Activated naive CD8-positive, alpha-beta T cell treated with anti-CD3 and anti-CD28 coated beads, Interleukin-2, amount 50 U/mL, for 16 hours (primary cell): ENCODE results near the gene SIPA1L3.
"Not testable (repeated sequence)": the region's sequence is repeated elsewhere in the genome, so short reads cannot be mapped to it uniquely, and the experiment has no call there.

Source experiments
- DNase-seq: peaks from one replicate; pipeline ENCODE4 v3.0.0-alpha.2; 2020; ENCODE audit warnings: low read depth, low spot score

SIPA1L3 gene

GRCh38 chr19:38022791-38023670, 116.0 kb downstream of the SIPA1L3 start:
- no peak for DNase-seq

DNA sequence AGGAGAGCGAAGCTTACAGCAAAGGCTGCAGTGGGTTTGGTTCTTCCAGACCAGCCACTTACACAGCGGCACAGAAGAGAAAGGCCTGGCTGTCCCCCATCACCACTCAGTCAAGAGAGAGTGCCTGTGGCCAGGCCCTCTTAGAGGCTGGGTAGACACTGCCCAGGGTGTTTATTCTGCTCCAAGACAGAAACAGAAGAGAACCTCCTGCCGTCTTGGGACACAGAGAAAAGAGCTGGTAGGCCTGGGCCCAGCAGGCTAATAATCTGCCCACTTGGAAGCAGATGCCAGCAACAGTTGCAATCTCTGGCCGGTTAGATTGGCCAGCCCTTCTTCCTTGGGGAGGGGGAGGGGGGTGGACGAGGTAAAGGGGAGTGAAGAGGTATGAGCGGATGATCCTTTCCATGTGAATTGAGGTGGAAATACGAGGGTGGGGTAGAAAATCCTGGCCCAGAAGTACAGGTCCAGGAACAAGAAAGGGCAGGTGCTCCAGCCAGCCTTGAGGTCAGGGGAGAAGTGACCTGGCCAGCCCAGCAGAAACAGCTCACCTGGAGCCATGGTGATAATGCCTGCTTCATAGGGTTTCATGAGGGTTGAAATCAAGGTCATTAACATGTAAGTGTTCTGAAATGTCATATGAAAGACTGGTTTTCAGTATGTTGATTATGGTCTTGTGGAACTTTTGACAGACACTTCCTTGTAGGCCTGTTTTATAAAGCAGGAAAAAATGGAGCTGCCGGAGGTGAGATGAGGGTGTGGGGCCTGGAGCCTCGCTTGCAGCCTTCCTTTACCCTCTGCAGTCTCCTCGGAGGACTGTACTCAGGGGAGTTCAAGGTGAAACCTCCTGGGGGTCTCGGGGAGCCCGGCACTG, 116.9 kb downstream of the SIPA1L3 start:
- no peak for DNase-seq

DNA sequence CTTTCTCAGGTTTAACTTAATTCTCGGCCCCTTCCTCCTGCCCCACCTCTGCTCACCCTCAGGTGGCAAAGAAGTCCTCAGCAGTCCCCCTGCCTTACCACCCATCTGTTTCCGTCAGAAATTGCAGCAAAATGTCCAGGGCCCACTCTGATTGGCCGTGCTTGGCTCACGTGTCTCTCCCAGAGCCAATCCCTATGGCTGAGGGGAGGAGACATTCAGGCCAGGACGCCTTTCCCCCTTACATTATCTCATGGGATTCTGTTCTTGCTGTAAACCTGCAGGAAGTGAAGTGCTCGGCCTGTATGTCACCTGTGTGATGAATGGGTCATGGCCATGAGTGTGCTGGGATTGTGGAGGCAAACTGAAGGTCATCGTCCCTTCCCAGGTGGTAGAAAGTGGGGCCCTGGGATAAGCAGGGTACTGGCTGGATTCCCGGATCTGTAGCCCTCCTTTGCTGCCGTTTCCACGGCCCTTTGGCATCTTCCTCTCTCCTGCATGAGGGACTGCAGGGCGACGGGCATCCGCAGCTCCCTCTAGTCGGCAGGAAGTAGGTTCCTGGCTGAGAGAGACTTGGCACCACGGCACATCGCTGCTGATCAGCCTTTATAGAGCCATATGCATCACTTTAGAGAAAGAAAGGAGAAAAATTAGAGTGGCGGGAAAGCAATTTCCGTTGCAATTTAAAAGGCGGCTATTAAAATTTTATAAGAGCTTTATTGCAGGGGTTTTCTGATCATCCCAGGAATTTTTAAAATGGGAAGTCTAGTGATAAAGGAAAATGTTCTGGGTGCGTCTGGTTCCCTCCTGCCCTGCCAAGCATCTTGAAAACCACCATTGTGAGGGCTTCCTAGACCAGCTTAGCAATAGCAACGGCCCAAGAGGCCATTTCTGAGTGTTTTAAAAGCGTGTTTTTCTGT, 118.2 kb downstream of the SIPA1L3 start:
- no peak for DNase-seq

GRCh38 chr19:38025909-38026307, 118.9 kb downstream of the SIPA1L3 start:
- DNase-seq: no peak

GRCh38 chr19:38028913-38029510, 122.0 kb downstream of the SIPA1L3 start:
- DNase-seq: no peak

DNA sequence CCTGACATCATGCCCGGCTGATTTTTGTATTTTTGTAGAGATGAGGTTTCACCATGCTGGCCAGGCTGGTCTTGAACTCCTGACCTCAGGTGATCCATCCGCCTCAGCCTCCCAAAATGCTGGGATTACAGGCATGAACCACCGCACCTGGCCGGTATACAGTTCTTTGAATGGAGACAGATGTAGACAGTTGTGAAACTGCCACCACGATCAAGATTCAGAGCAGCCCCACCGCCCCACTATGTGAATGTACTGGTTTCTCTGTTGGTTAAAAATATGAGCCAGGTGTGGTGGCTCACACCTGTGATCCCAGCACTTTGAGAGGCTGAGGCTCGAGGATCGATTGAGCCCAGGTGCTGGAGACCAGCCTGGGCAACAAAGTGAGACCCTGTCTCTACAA, 123.0 kb downstream of the SIPA1L3 start:
- not testable (repeated sequence) for DNase-seq

DNA sequence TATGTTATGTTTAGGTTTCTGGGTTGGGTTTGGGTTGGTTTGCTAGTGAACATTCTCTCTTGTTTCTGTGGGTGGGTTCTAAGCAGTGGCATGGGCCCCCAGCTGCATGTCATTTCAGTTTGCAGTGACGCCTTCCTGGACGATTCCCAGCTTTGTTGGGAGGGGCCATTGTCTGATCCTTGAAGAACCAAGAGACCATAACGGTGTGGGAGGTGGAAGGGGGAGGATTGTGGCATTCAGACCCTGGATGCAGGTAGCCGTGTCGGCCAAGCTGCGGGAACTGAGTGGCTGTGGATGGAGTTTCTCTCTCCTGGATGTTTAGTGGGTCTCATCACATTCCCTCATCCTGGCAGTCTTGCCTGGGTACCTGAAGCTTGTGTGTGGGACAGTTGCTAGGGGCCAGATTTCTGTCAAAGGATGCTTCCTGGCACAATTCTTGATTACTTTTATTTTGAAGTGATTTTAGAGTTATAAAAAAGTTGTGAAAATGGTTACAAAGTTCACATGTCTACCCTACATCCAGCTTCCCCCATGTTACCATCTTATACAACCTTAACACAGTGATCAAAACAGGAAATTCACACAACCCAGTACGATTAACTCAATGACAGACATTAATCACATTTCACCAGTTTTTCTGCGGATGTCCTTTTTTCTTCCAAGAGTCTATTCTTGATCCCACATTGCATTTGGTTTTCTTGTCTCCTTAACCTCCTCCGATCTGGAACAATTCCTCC, 123.8 kb downstream of the SIPA1L3 start:
- no peak for DNase-seq

DNA sequence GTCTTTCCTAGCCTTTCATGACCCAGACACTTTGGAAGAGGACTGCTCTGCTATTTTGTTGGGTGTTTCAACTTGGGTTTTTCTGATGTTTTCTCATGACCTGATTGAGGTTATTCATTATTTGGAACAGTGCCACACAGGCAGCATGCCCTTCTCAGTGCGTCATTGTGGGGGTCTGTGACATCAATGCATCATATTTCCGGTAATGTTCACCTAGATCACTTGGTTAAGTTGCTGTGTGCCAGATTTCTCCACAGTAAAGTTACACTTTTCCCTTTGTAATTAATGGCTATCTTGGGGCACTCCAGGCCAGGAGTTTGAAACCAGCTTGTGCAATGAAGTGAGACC, 124.4 kb downstream of the SIPA1L3 start:
- DNase-seq: no peak

DNA sequence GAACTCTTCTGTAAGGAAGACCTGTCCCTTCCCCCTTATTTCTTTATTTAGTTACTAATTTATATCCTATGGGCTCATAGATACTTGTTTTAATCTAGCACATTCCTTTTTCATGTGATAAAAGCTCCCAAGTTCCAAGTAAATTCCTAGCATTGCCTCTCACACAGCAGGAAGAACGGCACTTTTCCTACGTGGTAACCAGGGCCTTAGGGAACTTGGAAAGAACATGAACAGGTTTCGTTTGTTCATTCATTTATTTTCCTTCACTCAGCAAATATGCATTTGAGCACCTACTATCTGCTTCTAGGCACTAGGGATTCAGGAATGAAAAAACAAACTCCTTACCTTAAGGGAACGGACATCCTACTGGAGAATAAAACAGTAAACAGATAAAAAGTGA, 125.1 kb downstream of the SIPA1L3 start:
- DNase-seq: no peak

DNA sequence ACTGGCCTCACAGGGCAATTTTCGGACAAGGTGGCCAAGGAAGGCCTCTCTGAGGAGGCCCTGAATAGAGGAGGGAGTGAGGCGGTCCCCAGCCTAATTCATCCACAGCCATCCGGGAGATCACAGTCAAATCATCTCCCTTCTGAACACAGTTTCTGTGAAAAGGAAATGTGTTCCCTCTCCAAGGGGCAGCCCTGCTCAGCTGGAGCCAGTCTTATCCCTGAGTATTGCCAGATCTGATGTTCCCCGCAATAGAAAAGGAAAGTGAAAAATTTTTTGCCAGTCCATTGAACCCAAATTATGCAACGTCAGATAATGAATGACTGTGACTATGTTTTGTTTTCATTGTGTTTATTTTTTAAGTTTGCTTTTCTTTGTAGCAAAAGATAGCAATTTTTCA, 125.9 kb downstream of the SIPA1L3 start:
- no peak for DNase-seq

GRCh38 chr19:38033658-38034491, 126.9 kb downstream of the SIPA1L3 start:
- DNase-seq: no peak

DNA sequence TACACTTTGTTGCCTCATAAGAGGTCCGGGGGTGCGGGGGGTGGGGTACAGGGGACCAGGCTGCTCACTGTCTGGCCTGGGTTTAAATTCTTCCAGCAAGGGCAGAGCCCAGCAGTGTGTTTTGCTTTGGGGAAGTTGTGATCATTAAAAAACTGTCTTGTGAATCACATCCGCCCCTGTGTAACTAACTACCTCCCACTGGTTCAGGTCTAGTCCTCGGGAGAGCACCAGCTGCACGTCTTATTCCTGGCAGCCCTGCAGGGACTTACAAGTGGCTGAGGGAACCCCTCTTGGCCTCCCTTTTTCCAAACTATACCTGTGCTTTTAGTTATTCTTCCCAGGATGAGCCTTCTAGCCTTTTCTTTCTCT, 127.5 kb downstream of the SIPA1L3 start:
- DNase-seq: no peak

DNA sequence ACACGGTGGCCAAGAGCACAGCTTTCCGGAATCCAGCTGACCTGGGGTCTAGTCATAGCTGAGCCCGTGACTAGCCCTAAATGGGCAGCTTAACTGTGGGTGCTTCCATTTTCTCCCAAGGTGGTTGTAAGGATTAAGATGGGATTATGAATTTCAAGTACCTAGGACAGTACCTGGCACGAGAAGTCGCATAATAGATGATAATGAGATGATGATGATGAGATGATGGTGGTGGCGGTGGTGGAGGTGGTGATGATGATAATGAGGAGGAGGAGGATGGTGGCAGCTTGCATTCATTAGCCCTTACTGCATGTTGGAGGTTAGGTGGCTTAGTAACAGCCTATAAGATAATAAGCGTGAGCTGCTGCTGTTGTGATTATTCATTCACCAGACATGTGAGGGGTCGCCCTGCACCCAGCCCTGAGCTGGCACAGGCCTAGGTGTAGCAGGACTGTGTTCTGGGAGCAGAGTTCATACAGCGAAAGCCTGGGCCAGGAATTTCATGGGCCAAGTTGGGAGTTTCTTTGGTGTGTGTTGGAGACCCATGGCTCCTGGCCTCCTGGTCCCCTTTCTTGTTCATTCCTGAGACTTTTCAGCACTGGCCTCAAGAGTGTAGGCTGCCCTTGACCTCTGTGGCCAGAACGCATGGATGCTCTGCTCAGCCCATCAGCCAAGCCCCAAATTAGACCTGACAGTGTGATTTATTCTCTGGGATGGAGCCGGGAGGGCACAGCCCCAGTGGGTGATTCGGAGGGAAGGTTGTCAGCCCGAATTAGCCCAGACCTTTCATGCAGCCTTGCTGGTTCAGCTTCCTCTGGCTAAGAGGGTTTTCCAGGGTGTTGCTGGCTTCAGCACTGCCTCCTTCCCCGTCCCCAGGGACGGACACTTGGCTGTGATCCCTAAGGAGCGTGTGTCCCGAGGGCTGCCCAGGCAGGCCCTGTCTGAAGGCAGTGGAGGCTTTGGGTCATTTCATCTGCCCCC, 128.8 kb downstream of the SIPA1L3 start:
- DNase-seq: no peak

DNA sequence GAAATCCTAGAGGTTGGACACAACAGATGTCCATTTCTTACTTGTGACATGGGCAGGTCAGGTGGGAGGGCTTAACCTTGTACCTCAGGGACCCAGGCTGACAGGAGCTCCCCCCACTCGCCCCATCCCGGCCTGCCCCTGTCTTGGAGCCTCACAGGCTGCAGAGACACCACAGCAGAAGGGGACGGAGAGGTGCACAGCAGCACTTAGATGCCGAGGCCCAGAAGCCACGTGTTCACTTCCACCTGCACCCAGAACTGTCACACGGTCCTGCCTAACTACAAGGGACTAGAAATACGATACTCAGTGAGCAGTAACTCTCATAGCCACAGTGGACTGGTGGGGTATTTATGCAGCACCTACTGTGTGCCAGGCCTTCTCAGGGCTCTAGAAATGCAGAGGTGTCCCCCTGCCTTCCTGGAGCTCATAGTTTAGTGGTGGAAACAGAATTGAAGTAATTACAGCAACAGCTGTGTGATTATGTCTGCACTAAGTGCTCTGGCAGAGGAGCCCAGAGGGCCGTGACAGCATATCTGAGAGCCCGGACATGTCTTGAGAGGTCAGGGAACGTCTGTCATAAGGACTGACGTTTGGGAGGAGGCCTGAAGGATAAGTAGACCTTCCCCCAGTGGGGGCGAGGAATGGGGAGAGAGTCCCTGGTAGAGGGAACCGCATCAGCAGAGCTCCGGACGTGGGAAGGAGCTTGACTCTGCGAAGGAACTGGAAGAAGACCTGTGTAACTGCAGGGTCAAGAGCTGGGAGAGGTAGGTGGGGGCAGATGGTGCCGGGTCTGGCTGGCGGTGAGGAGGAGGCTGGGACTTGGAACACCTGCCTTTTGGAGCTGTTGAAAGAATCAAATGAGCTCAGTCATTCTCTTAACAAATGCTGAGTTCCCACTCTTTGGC, 130.0 kb downstream of the SIPA1L3 start:
- DNase-seq: no peak

DNA sequence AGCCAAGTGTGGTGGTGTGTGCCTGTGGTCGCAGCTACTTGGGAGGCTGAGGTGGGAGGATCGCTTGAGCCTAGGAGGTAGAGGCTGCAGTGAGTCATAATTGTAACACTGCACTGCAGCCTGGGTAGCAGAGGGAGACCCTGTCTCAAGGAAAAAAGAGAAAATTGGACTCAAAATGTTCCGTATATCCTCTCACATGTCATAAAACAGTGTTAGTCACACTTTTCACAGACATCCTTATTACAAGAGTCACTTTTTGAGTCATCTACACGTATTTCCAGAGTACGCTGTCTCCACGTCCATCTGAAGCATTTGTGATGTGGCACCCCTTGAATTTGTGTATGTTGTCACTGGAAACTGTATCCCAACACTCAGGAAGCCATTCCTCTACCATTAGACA, 133.0 kb downstream of the SIPA1L3 start:
- no peak for DNase-seq

DNA sequence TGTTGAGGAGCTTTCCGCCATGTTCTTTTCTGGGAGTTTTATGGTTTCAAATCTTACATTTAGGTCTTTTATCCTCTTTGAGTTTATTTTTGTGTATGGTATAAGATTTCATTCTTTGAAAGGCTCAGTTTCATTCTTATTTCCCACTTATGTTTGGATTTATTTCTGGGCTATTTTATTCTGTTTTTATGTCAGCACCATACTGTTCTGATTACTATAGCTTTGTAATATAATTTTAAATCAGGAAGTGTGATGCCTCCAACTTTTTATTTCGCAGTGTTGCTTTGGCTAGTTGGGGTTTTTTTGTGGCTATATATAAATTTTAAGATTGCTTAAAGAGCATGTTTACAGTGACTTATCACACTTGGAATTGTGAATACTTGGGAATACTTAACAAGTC, 135.1 kb downstream of the SIPA1L3 start:
- DNase-seq: no peak

DNA sequence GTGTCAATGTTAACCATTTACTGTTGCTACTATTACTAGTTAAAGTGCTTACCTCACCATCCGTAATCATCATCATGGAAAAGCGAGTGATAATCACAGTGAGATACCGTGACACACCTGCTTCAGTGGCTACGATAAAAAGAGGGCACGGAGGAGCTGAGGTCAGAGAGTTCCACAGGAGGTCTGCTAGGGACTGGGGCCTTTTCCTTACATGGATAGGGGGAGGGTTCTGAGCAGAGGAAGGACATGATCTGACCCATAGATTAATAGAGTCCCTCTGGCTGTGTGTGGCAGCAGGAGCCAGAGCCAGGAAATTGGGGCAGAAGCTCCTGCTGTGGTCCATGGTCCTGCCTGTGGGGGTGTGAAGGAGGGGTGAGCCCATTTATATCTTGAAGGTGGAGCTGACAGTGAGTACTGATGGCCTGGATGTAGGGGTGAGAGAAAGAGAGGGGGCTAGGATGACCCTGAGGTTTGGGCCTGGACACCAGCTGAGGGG, 136.7 kb downstream of the SIPA1L3 start:
- no peak for DNase-seq
